AG04449 (cell line): ENCODE results near the gene ZRSR2.

Experiments used
- CTCF ChIA-PET: fragments of 350-600 bp; formaldehyde crosslinking; extraction: SDS; loops from one replicate; lab custom pipeline; 2021; ENCODE audit warnings: antibody characterized with exemption; lab: Yijun Ruan, JAX
- POLR2A ChIA-PET: fragments of 400-600, 350-600 bp; formaldehyde crosslinking; extraction: SDS; loops from one replicate; lab custom pipeline; 2020; ENCODE audit warnings: antibody characterized with exemption, inconsistent platforms; lab: Yijun Ruan, JAX
- DNase-seq: peaks from one replicate; pipeline ENCODE4 v3.0.0-alpha.2; 2010; ENCODE audit warnings: low read depth, low spot score
- H3K4me3 ChIP-seq: 2 replicates; pipeline ENCODE4 v1.5.1; 2011; ENCODE audit warnings: low read depth, mild to moderate bottlenecking, control low read depth, low read length
- CTCF ChIP-seq: IDR thresholded peaks from one replicate; pipeline ENCODE4 v1.5.1; 2011; ENCODE audit warnings: mild to moderate bottlenecking, moderate library complexity, low read length, control low read depth, inconsistent platforms; ENCODE audit not compliant: insufficient read depth; ENCODE audit errors: missing control alignments

Gene ZRSR2

GRCh38 chrX:15761564-15762191, 28.6 kb upstream of the ZRSR2 start:
- ChIA-PET POLR2A (no interaction called here), CTCF (interaction anchor here (0.6 to 1.0 kb wide), 6 partner anchors 12 to 935 kb away, joined by 3 to 4 read pairs (median 3); no protein-coding TSS in a partner anchor)
- DNase-seq, result no peak
- no peak overlapping the region for H3K4me3 ChIP-seq
- TF ChIP-seq CTCF, result peak; percentile 58

GRCh38 chrX:15769300-15769954, 20.9 kb upstream of the ZRSR2 start:
- DNase-seq, result no peak
- H3K4me3 ChIP-seq, result no peak overlapping the region
- ChIA-PET CTCF (no interaction called here), POLR2A (no interaction called here)
- TF ChIP-seq CTCF, result no peak

- no peak for TF ChIP-seq CTCF
- no peak overlapping the region for H3K4me3 ChIP-seq
- no peak for DNase-seq
- ChIA-PET CTCF (interaction anchor here (1.3 kb wide), 1 partner anchor 20 kb away, joined by 3 read pairs; no protein-coding TSS in a partner anchor), POLR2A (no interaction called here)
Measured at GRCh38 chrX:15781961-15782699, 8.2 kb upstream of the ZRSR2 start.

- no peak overlapping the region for H3K4me3 ChIP-seq
- ChIA-PET CTCF (no interaction called here), POLR2A (no interaction called here)
- no peak for DNase-seq
- TF ChIP-seq CTCF, result no peak
Measured at GRCh38 chrX:15785176-15785750, 5.0 kb upstream of the ZRSR2 start.

GRCh38 chrX:15786915-15787314, 3.4 kb upstream of the ZRSR2 start:
- no peak for DNase-seq
- no peak for TF ChIP-seq CTCF
- H3K4me3 ChIP-seq, result no peak overlapping the region
- ChIA-PET CTCF (no interaction called here), POLR2A (no interaction called here)
